Activated CD4-positive, CD25-positive, alpha-beta regulatory T cell treated with anti-CD3 and anti-CD28 coated beads, Interleukin-2, amount 50 U/mL, for 72 hours (primary cell): ENCODE data around the gene LAMA2.

Experiments
- DNase-seq: peaks from one replicate; pipeline ENCODE4 v3.0.0; 2021

The LAMA2 gene

GRCh38 chr6:128882991-128883611 is at the start of gene LAMA2:
Gene LAMA2, plus strand, starts transcription at chr6:128883138. Its CDS starts 108 bp downstream, at chr6:128883246.
- DNase-seq = no peak

- DNase-seq = no peak
Observed at GRCh38 chr6:128836761-128837160, 46.2 kb upstream of the LAMA2 start.

GRCh38 chr6:128841518-128841917 is 41.4 kb upstream of the LAMA2 start:
- DNase-seq = no peak

- DNase-seq = no peak
Observed at GRCh38 chr6:128844598-128844997, 38.3 kb upstream of the LAMA2 start.

- DNase-seq = no peak
Observed at GRCh38 chr6:128847431-128848210, 35.3 kb upstream of the LAMA2 start.

- DNase-seq = no peak
Observed at GRCh38 chr6:128848212-128848935, 34.6 kb upstream of the LAMA2 start.

- no peak for DNase-seq
Observed at GRCh38 chr6:128855581-128856085, 27.3 kb upstream of the LAMA2 start.

GRCh38 chr6:128857806-128858205 is 25.1 kb upstream of the LAMA2 start:
- DNase-seq = no peak

GRCh38 chr6:128860782-128861181 is 22.2 kb upstream of the LAMA2 start:
- DNase-seq = no peak

GRCh38 chr6:128863983-128864382 is 19.0 kb upstream of the LAMA2 start:
- no peak for DNase-seq

- no peak for DNase-seq
Observed at GRCh38 chr6:128870746-128871145, 12.2 kb upstream of the LAMA2 start.

GRCh38 chr6:128874863-128875262 is 8.1 kb upstream of the LAMA2 start:
- DNase-seq = no peak

- DNase-seq = no peak
Observed at GRCh38 chr6:128882560-128882959, 378 bp upstream of the LAMA2 start.

GRCh38 chr6:128883906-128884305 is 968 bp downstream of the LAMA2 start:
- no peak for DNase-seq

- no peak for DNase-seq
Observed at GRCh38 chr6:128885381-128885780, 2.4 kb downstream of the LAMA2 start.

GRCh38 chr6:128886706-128887105 is 3.8 kb downstream of the LAMA2 start:
- no peak for DNase-seq

- DNase-seq = no peak
Observed at GRCh38 chr6:128888444-128889175, 5.7 kb downstream of the LAMA2 start.

GRCh38 chr6:128889870-128890269 is 6.9 kb downstream of the LAMA2 start:
- no peak for DNase-seq

GRCh38 chr6:128892079-128892478 is 9.1 kb downstream of the LAMA2 start:
- DNase-seq = no peak

- no peak for DNase-seq
Observed at GRCh38 chr6:128899341-128900050, 16.6 kb downstream of the LAMA2 start.

- DNase-seq = no peak
Observed at GRCh38 chr6:128903715-128904114, 20.8 kb downstream of the LAMA2 start.

GRCh38 chr6:128914051-128914450 is 31.1 kb downstream of the LAMA2 start:
- no peak for DNase-seq
